Neuronal stem cell (in vitro differentiated cells): ENCODE measurements around the gene KDELR1.
A peak's percentile ranks its signal among the peaks of the same experiment; 100 is the strongest.

Experiments used
- DNase-seq: peaks from one replicate; pipeline ENCODE4 v3.0.0-alpha.2; 2013; ENCODE audit warnings: low spot score
- H2AFZ ChIP-seq: one replicate; pipeline ENCODE4 v1.6.1; 2013; ENCODE audit warnings: mild to moderate bottlenecking, low read length, inconsistent platforms
- H2AK5ac ChIP-seq: 2 replicates; pipeline ENCODE4 v1.6.1; 2013; ENCODE audit warnings: low read depth, mild to moderate bottlenecking, inconsistent platforms, low read length, moderate library complexity, mixed read lengths
- H2BK120ac ChIP-seq: 2 replicates; pipeline ENCODE4 v1.6.1; 2013; ENCODE audit warnings: low read depth, mild to moderate bottlenecking, inconsistent platforms, low read length, moderate library complexity, mixed read lengths
- H2BK12ac ChIP-seq: one replicate; pipeline ENCODE4 v1.6.1; 2013; ENCODE audit warnings: low read length, inconsistent platforms
- H2BK15ac ChIP-seq: 2 replicates; pipeline ENCODE4 v1.6.1; 2013; ENCODE audit warnings: mild to moderate bottlenecking, low read length, inconsistent platforms, mixed read lengths
- H2BK5ac ChIP-seq: one replicate; pipeline ENCODE4 v1.6.1; 2013; ENCODE audit warnings: inconsistent platforms, mild to moderate bottlenecking, low read length, moderate library complexity
- H3K14ac ChIP-seq: one replicate; pipeline ENCODE4 v1.6.1; 2013; ENCODE audit warnings: low read length, inconsistent platforms
- H3K18ac ChIP-seq: 2 replicates; pipeline ENCODE4 v1.6.1; 2013; ENCODE audit warnings: low read length, inconsistent platforms
- H3K23ac ChIP-seq: 2 replicates; pipeline ENCODE4 v1.6.1; 2013; ENCODE audit warnings: low read depth, mild to moderate bottlenecking, mixed read lengths, low read length, inconsistent platforms; ENCODE audit not compliant: poor library complexity
- H3K27ac ChIP-seq: replicated peaks from 3 replicates; pipeline ENCODE4 v1.5.1; 2013; ENCODE audit warnings: low read length, inconsistent platforms
- H3K27me3 ChIP-seq, 3 experiments: 2 replicates each; pipeline ENCODE4 v1.6.1; 2013; ENCODE audit warnings: low read length in 3 of 3, mild to moderate bottlenecking in 2 of 3, inconsistent platforms in 1 of 3, low read depth in 1 of 3, mixed read lengths in 1 of 3, moderate library complexity in 1 of 3; ENCODE audit not compliant: control insufficient read depth in 3 of 3, insufficient read depth in 3 of 3
- H3K36me3 ChIP-seq, 2 donors: replicated peaks in 1 of 2; 2 replicates each; pipeline ENCODE4 v1.6.1; 2013; ENCODE audit warnings: low read length in 2 of 2; ENCODE audit not compliant: control insufficient read depth in 2 of 2, insufficient read depth in 2 of 2
- H3K4ac ChIP-seq: 2 replicates; pipeline ENCODE4 v1.6.1; 2013; ENCODE audit warnings: inconsistent platforms, mild to moderate bottlenecking, low read length, moderate library complexity
- H3K4me1 ChIP-seq, 2 donors: 1 replicate in 1 of 2; 2 replicates in 1 of 2; pipeline ENCODE4 v1.6.1; 2013; ENCODE audit warnings: low read length in 2 of 2, low read depth in 1 of 2; ENCODE audit not compliant: control insufficient read depth in 2 of 2, insufficient read depth in 1 of 2
- H3K4me2 ChIP-seq: one replicate; pipeline ENCODE4 v1.6.1; 2013; ENCODE audit warnings: mild to moderate bottlenecking, low read length, inconsistent platforms; ENCODE audit not compliant: insufficient read depth, poor library complexity, severe bottlenecking
- H3K4me3 ChIP-seq, 2 donors: 2 replicates each; pipeline ENCODE4 v1.5.1; 2013; ENCODE audit warnings: low read length in 2 of 2, mild to moderate bottlenecking in 2 of 2, inconsistent platforms in 1 of 2, moderate library complexity in 1 of 2
- H3K79me1 ChIP-seq: one replicate; pipeline ENCODE4 v1.6.1; 2013; ENCODE audit warnings: low read depth, mild to moderate bottlenecking, inconsistent platforms, low read length, moderate library complexity
- H3K9ac ChIP-seq: one replicate; pipeline ENCODE4 v1.6.1; 2013; ENCODE audit warnings: mild to moderate bottlenecking, low read depth, low read length, inconsistent platforms; ENCODE audit not compliant: poor library complexity
- H3K9me3 ChIP-seq, 2 donors: replicated peaks in 1 of 2; 2 replicates each; pipeline versions ENCODE3 to v1.6.1; 2013; ENCODE audit warnings: low read length in 2 of 2, mild to moderate bottlenecking in 2 of 2, inconsistent platforms in 1 of 2, low read depth in 1 of 2, mixed read lengths in 1 of 2, moderate library complexity in 1 of 2; ENCODE audit not compliant: control insufficient read depth in 2 of 2, insufficient read depth in 1 of 2
- H4K8ac ChIP-seq: one replicate; pipeline ENCODE4 v1.6.1; 2013; ENCODE audit warnings: low read depth, mild to moderate bottlenecking, inconsistent platforms, low read length, moderate library complexity
- H4K91ac ChIP-seq: one replicate; pipeline ENCODE4 v1.6.1; 2013; ENCODE audit warnings: low read length, low read depth, mild to moderate bottlenecking, inconsistent platforms; ENCODE audit not compliant: poor library complexity
- WGBS, 2 donors: extraction: QIAGEN DNeasy Blood & Tissue Kit; methylation state at CpG; one replicate each; pipeline ENCODE4 v1.1.7; 2013; ENCODE audit warnings: missing lambda C conversion rate in 2 of 2, mixed read lengths in 1 of 2; ENCODE audit not compliant: insufficient read length in 2 of 2, insufficient replicate concordance in 1 of 2; ENCODE audit errors: extremely low coverage in 2 of 2; 5-methylcytosine and 5-hydroxymethylcytosine counted together

Gene KDELR1

GRCh38 chr19:48344892-48345291 is 46.5 kb downstream of the KDELR1 start:
- H2AFZ ChIP-seq = no peak overlapping the region
- peaks cover 0 to 17% (median 2%) of the 10 kb centered on the region in 3 experiments for H3K27me3 ChIP-seq
- H4K91ac ChIP-seq = no peak overlapping the region
- H3K79me1 ChIP-seq = no peaks in the 10 kb centered on the region
- no peak overlapping the region for H2BK12ac ChIP-seq
- no peaks in the 10 kb centered on the region for H3K4me1 ChIP-seq
- H3K4me3 ChIP-seq = no peak overlapping the region
- H3K4me2 ChIP-seq = no peak overlapping the region
- no peak for DNase-seq
- H2AK5ac ChIP-seq = no peak overlapping the region
- H3K9me3 ChIP-seq = no peaks in the 10 kb centered on the region
- H3K36me3 ChIP-seq = no peaks in the 10 kb centered on the region
- H2BK15ac ChIP-seq = no peak overlapping the region
- H2BK120ac ChIP-seq = no peak overlapping the region
- H3K4ac ChIP-seq = no peak overlapping the region
- no peak overlapping the region for H4K8ac ChIP-seq
- H2BK5ac ChIP-seq = no peak overlapping the region
- no peak overlapping the region for H3K27ac ChIP-seq
- H3K14ac ChIP-seq = no peak overlapping the region
- no peak overlapping the region for H3K9ac ChIP-seq
- no peak overlapping the region for H3K18ac ChIP-seq
- no CpG with 5 or more reads among the region's 6 CpGs for WGBS, 2 donors
- H3K23ac ChIP-seq = no peak overlapping the region

GRCh38 chr19:48342841-48343540 is 48.4 kb downstream of the KDELR1 start:
- H3K27ac ChIP-seq = no peak overlapping the region
- no peaks in the 10 kb centered on the region for H3K9me3 ChIP-seq
- no peak overlapping the region for H2BK15ac ChIP-seq
- H2BK5ac ChIP-seq = no peak overlapping the region
- no peak overlapping the region for H3K4me2 ChIP-seq
- H2AK5ac ChIP-seq = peak overlapping the region; percentile 75
- H2BK12ac ChIP-seq = peak overlapping the region; percentile 22
- no peak overlapping the region for H2AFZ ChIP-seq
- H2BK120ac ChIP-seq = no peak overlapping the region
- peaks cover 0 to 6% (median 0%) of the 10 kb centered on the region in 3 experiments for H3K27me3 ChIP-seq
- no peaks in the 10 kb centered on the region for H3K36me3 ChIP-seq
- H3K14ac ChIP-seq = peak overlapping the region; percentile 38
- no peak overlapping the region for H3K4me3 ChIP-seq
- peak overlapping the region; percentile 70 for H3K9ac ChIP-seq
- no peak overlapping the region for H4K91ac ChIP-seq
- H3K23ac ChIP-seq = no peak overlapping the region
- H3K4ac ChIP-seq = no peak overlapping the region
- WGBS, 2 donors = no CpG with 5 or more reads among the region's 23 CpGs
- peak overlapping the region; percentile 93 for H3K18ac ChIP-seq
- no peak overlapping the region for H4K8ac ChIP-seq
- no peaks in the 10 kb centered on the region for H3K79me1 ChIP-seq
- DNase-seq = no peak
- no peaks in the 10 kb centered on the region for H3K4me1 ChIP-seq

GRCh38 chr19:48342414-48342738 is 49.0 kb downstream of the KDELR1 start:
- no peak for DNase-seq
- no peaks in the 10 kb centered on the region for H3K4me1 ChIP-seq
- H3K9ac ChIP-seq = peak overlapping the region; percentile 70
- peak overlapping the region; percentile 75 for H2AK5ac ChIP-seq
- H3K14ac ChIP-seq = no peak overlapping the region
- H4K91ac ChIP-seq = no peak overlapping the region
- peaks cover 0 to 10% (median 0%) of the 10 kb centered on the region in 3 experiments for H3K27me3 ChIP-seq
- no peak overlapping the region for H3K4me2 ChIP-seq
- no peak overlapping the region for H2BK5ac ChIP-seq
- no peak overlapping the region for H4K8ac ChIP-seq
- H3K27ac ChIP-seq = no peak overlapping the region
- no peaks in the 10 kb centered on the region for H3K79me1 ChIP-seq
- H3K9me3 ChIP-seq = no peaks in the 10 kb centered on the region
- H3K23ac ChIP-seq = peak overlapping the region; percentile 58
- no peak overlapping the region for H2BK12ac ChIP-seq
- no peak overlapping the region for H2AFZ ChIP-seq
- WGBS, 2 donors = no CpG with 5 or more reads among the region's 20 CpGs
- no peaks in the 10 kb centered on the region for H3K36me3 ChIP-seq
- no peak overlapping the region for H3K4me3 ChIP-seq
- H3K18ac ChIP-seq = peak overlapping the region; percentile 93
- no peak overlapping the region for H3K4ac ChIP-seq
- H2BK120ac ChIP-seq = no peak overlapping the region
- H2BK15ac ChIP-seq = no peak overlapping the region

- H3K9me3 ChIP-seq = no peaks in the 10 kb centered on the region
- no peak overlapping the region for H2BK120ac ChIP-seq
- H4K8ac ChIP-seq = no peak overlapping the region
- no peak overlapping the region for H3K14ac ChIP-seq
- H3K27ac ChIP-seq = no peak overlapping the region
- no peak overlapping the region for H2BK12ac ChIP-seq
- no peak overlapping the region for H2BK15ac ChIP-seq
- H3K4me2 ChIP-seq = no peak overlapping the region
- no peak overlapping the region for H3K4me3 ChIP-seq
- no peak overlapping the region for H3K23ac ChIP-seq
- DNase-seq = no peak
- no peak overlapping the region for H3K18ac ChIP-seq
- no peak overlapping the region for H4K91ac ChIP-seq
- H2AFZ ChIP-seq = no peak overlapping the region
- no CpG with 5 or more reads among the region's 10 CpGs for WGBS, 2 donors
- H3K4me1 ChIP-seq = no peaks in the 10 kb centered on the region
- peaks cover 0 to 10% (median 0%) of the 10 kb centered on the region in 3 experiments for H3K27me3 ChIP-seq
- H3K9ac ChIP-seq = no peak overlapping the region
- peak overlapping the region; percentile 75 for H2AK5ac ChIP-seq
- no peak overlapping the region for H2BK5ac ChIP-seq
- no peaks in the 10 kb centered on the region for H3K79me1 ChIP-seq
- H3K4ac ChIP-seq = no peak overlapping the region
- no peaks in the 10 kb centered on the region for H3K36me3 ChIP-seq
These were observed 49.6 kb downstream of the KDELR1 start for GRCh38 chr19:48341515-48342413.
